Raji (cell line): ENCODE measurements around the gene AGBL1.

ENCODE experiments used
- POLR2A ChIP-seq: IDR thresholded peaks from 2 replicates; pipeline ENCODE4 v1.6.1; 2011; ENCODE audit warnings: low read depth, low read length, control low read depth; ENCODE audit not compliant: insufficient read depth

The AGBL1 gene

DNA sequence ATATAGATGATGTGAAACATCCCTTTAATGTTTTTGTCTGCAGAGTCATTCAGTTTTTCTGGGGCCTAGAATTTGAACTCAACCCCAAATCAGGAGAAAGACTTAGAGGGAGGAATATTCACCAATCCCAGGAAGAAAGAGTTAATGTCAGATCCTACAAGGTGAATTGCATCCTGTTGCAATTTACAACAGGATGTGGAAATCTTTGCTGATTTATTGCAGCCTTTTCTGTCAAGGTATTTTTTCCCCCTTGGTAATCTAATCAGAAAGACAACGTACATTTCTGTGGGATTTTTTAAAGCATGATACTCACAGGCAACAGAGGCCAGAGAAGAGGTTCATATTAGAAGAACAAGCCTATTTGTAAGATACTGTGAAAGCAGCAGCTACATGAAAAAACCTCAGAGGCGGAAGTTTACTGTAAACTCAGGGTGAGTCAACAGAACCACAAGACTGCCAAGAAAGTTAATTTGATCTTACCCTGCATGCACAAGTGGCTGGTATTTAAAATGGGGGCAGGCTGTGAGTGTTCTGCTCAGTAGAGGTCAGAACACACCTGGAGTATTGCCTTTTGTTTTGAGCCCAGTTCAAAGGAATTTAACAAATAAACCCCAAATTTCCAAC lies 531.9 kb downstream of the AGBL1 start:
- no peak for TF ChIP-seq POLR2A

DNA sequence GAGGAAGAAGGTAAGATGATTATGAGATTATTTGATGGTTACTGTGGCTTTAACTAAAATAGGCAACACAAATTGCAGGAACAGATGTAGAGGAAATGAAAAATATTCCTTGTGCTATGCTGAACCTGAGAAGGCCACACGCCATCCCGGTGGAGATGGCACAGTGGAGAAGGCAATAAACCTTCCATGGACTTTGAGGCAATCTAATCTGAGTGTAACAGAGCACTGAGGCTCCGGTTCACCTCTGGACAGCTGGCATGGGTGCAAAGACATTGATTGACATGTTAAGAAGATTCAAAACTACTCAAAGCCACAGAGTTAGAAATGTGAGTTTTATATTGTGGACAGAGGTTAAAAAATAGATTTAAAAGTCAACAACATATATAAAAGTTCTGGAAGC lies 535.7 kb downstream of the AGBL1 start:
- TF ChIP-seq POLR2A = no peak

DNA sequence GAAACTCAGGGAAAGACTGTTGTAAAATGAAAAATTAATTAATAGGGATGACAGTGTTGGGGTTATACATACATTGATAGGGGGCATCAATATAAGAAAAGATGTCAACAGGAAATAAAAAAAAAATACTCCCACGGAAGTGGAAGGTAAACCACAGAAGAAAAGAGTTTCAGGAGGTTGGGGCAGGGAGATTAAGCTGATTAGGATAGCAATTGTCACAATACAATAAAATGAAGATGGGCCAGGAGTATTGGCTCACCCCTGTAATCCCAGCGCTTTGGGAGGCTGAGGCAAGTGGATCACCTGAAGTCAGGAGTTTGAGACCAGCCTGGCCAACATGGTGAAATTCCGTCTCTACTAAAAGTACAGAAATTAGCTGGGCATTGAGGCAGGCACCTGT lies 536.1 kb downstream of the AGBL1 start:
- TF ChIP-seq POLR2A = no peak

GRCh38 chr15:86616771-86617170 lies 537.1 kb downstream of the AGBL1 start:
- no peak for TF ChIP-seq POLR2A

- TF ChIP-seq POLR2A = no peak
Observed at GRCh38 chr15:86620157-86620556, 540.5 kb downstream of the AGBL1 start.

DNA sequence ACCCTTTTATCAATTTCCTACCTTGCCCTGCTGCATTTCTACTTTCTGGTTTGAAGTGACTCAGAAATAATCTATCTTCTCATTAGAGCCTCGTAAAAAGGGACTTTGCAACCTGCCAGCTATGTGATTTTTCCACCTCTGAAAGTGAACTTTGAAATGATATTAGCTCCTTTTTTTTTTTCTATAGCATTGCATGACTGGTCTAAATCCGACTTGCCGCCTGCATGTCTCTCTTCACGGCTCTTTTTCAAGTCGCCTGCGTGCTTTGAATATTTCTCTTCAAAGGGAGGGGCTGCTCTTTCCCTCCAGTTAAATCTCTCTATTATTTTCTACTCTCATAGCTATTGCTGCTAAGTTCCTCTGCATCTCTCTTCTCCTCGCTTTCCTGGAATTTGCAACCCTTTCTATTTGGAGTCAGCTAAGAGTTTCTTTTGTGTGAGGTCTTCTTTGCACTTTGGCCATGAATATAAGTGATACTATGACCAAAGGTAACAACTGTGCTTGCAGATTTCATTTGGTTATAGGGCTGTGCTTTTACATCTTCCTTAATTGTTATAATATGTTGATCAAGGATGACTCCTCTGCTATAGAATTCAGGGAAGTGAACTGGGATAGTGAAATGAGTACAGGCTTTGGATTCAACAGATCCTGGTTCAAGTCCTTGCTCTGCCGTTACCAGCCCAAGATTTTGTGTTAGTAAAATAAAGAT lies 541.1 kb downstream of the AGBL1 start:
- no peak for TF ChIP-seq POLR2A

DNA sequence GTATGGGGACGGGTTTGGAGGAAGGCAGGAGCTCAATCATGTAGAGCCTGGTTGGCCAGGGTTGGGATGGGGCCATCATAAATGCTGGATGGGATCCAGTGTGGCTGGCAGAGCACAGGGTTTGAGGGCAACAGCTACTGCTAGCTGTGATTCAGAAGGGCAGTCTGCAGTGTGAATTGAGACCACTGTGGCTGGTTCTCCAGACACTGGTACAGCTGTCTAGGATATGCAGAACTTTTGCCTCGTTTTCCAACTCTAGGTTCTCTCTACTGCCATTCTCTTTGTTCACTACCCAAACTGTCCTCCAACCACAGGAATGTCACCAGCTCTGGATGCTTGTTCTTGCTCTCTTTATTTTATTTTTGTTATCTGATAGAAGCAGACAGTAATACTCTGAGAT lies 543.6 kb downstream of the AGBL1 start:
- no peak for TF ChIP-seq POLR2A

GRCh38 chr15:86624261-86625036 lies 544.8 kb downstream of the AGBL1 start:
- no peak for TF ChIP-seq POLR2A

GRCh38 chr15:86629409-86630356 lies 550.0 kb downstream of the AGBL1 start:
- TF ChIP-seq POLR2A = no peak

DNA sequence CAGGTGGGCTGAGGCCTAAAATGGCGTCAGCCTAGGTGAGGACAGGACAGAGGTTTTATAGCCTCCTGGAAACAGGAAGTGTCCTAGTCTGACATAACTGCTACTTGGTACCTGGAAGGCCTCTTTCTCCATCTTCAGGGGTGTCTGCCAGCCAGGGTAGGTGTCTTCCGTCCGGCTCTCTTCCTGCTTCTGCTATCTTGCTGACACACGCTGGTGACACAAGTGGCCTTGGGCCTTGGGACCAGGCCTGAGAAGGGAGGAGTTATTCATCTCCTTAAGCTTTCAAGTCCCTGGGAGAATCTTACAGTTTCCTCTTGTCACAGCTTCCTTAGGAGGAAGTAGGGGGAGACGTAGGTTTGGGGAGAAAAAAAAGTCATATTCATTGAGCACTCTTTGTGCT lies 551.3 kb downstream of the AGBL1 start:
- no peak for TF ChIP-seq POLR2A

- no peak for TF ChIP-seq POLR2A
Observed at GRCh38 chr15:86634146-86634545, 554.5 kb downstream of the AGBL1 start.

GRCh38 chr15:86634992-86635638 lies 555.4 kb downstream of the AGBL1 start:
- TF ChIP-seq POLR2A = no peak

GRCh38 chr15:86644339-86644738 lies 564.7 kb downstream of the AGBL1 start:
- no peak for TF ChIP-seq POLR2A

- no peak for TF ChIP-seq POLR2A
Observed at GRCh38 chr15:86645925-86646500, 566.3 kb downstream of the AGBL1 start.

- no peak for TF ChIP-seq POLR2A
Observed at GRCh38 chr15:86647810-86648440, 568.3 kb downstream of the AGBL1 start.
